ENCODE measurements around the gene GOLT1A. TPM values are rescaled to one million over a fixed set of nuclear protein-coding genes. Genes with fewer than 3 reads are reported as not detected.

Gene GOLT1A
- total RNA-seq, 1 donor from 2014 or later = 4.2 TPM

DNA sequence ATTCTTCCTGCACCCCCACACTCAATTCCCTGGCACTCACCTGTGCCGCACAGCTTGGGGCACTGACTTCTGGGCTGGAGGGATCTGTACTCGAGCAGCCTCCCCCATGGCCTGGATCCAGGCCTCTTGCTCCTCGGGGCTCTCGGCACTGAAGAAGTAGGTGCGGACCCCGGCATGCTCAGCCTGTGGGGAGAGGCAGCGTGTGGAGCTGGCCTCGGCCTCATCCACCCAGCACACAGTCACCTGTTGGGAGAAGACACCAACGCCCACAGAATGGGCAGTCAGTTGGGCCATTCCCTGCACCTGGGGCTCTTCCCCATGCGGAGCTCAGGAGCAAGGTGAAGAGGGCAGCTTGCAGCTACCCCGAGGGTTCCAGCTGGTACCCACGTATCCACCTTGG is 47.5 kb upstream of the GOLT1A start:
- H3K9me3 Mint-ChIP-seq (ENCODE audit: low read depth) = no peaks in the 10 kb centered on the region
- no peak overlapping the region for H3K4me3 Mint-ChIP-seq (ENCODE audit: low read depth)
- peaks cover 39% of the 10 kb centered on the region for H3K36me3 Mint-ChIP-seq (ENCODE audit: insufficient read depth)
- H3K27ac Mint-ChIP-seq = no peak overlapping the region
- no peaks in the 10 kb centered on the region for H3K27me3 Mint-ChIP-seq
- no peak for DNase-seq (ENCODE audit: low spot score, unreplicated experiment)
- peaks cover 19% of the 10 kb centered on the region for H3K4me1 Mint-ChIP-seq (ENCODE audit: low read depth)
- TF ChIP-seq, protein P1, sequence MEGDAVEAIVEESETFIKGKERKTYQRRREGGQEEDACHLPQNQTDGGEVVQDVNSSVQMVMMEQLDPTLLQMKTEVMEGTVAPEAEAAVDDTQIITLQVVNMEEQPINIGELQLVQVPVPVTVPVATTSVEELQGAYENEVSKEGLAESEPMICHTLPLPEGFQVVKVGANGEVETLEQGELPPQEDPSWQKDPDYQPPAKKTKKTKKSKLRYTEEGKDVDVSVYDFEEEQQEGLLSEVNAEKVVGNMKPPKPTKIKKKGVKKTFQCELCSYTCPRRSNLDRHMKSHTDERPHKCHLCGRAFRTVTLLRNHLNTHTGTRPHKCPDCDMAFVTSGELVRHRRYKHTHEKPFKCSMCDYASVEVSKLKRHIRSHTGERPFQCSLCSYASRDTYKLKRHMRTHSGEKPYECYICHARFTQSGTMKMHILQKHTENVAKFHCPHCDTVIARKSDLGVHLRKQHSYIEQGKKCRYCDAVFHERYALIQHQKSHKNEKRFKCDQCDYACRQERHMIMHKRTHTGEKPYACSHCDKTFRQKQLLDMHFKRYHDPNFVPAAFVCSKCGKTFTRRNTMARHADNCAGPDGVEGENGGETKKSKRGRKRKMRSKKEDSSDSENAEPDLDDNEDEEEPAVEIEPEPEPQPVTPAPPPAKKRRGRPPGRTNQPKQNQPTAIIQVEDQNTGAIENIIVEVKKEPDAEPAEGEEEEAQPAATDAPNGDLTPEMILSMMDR (IDR thresholded peaks at IDR 0.05; ENCODE audit: unreplicated experiment) = no peak

- TF ChIP-seq, protein P1 (IDR thresholded peaks at IDR 0.05; ENCODE audit: unreplicated experiment) = no peak
- Mint-ChIP-seq H3K36me3 (ENCODE audit: insufficient read depth) (peaks cover 39% of the 10 kb centered on the region), H3K4me1 (ENCODE audit: low read depth) (peaks cover 15% of the 10 kb centered on the region), H3K27ac (peak overlapping the region; percentile 47), H3K9me3 (ENCODE audit: low read depth) (no peaks in the 10 kb centered on the region), H3K4me3 (ENCODE audit: low read depth) (no peak overlapping the region), H3K27me3 (no peaks in the 10 kb centered on the region)
- DNase-seq (ENCODE audit: low spot score, unreplicated experiment) = no peak
Measured at GRCh38 chr1:204260601-204261197, 46.9 kb upstream of the GOLT1A start.

DNA sequence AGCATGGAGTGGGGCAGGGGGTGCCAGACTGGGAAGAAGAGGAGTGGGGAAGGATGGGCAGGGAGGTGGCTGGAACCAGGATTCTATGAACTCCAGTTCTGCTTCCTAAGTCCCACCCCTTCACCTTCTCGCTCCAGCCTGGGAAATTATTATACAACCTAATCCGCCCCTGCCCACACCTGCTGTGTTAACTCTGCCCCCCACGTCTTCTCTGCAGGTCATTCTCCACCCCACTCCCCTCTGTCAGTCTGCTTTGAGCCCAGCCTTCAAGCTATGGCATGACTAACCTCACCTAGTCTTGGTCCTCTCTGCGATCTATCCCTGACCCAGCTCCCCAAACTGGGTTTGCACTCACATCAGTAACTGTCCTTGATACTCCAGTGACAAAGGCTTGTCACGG is 46.0 kb upstream of the GOLT1A start:
- peaks cover 37% of the 10 kb centered on the region for H3K36me3 Mint-ChIP-seq (ENCODE audit: insufficient read depth)
- peak overlapping the region; percentile 53 for H3K27ac Mint-ChIP-seq
- no peak overlapping the region for H3K4me3 Mint-ChIP-seq (ENCODE audit: low read depth)
- no peaks in the 10 kb centered on the region for H3K27me3 Mint-ChIP-seq
- TF ChIP-seq, protein P1 (IDR thresholded peaks at IDR 0.05; ENCODE audit: unreplicated experiment) = no peak
- H3K4me1 Mint-ChIP-seq (ENCODE audit: low read depth) = peaks cover 14% of the 10 kb centered on the region
- no peaks in the 10 kb centered on the region for H3K9me3 Mint-ChIP-seq (ENCODE audit: low read depth)
- DNase-seq (ENCODE audit: low spot score, unreplicated experiment) = no peak

DNA sequence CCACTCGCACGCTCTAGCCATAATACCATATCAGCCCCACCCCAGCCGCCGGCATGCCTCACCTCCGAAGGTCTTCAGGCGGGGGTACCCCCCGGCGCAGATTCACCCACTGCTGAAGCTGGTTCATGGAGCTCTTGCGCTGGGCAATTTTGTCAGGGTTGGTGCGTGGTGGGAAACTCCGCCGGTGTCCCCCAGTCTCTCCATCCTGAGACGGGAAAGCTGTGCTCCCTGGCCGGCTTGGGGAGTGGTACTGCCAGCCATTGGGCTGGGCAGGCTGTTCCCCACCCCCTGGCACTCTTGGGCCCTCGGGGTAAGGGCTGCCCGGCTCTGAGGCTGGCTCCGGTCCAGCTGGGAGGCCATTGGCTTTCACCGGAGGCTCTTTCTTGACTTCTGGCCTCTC is 45.4 kb upstream of the GOLT1A start:
- TF ChIP-seq, protein P1 (IDR thresholded peaks at IDR 0.05; ENCODE audit: unreplicated experiment) = no peak
- Mint-ChIP-seq H3K36me3 (ENCODE audit: insufficient read depth) (peaks cover 36% of the 10 kb centered on the region), H3K27ac (no peak overlapping the region), H3K27me3 (no peaks in the 10 kb centered on the region), H3K9me3 (ENCODE audit: low read depth) (no peaks in the 10 kb centered on the region), H3K4me3 (ENCODE audit: low read depth) (no peak overlapping the region), H3K4me1 (ENCODE audit: low read depth) (peaks cover 14% of the 10 kb centered on the region)
- DNase-seq (ENCODE audit: low spot score, unreplicated experiment) = no peak

GRCh38 chr1:204258213-204259115 is 44.7 kb upstream of the GOLT1A start:
- Mint-ChIP-seq H3K36me3 (ENCODE audit: insufficient read depth) (peaks cover 28% of the 10 kb centered on the region), H3K27me3 (no peaks in the 10 kb centered on the region), H3K9me3 (ENCODE audit: low read depth) (no peaks in the 10 kb centered on the region), H3K4me3 (ENCODE audit: low read depth) (no peak overlapping the region), H3K27ac (peak overlapping the region; percentile 67), H3K4me1 (ENCODE audit: low read depth) (peaks cover 10% of the 10 kb centered on the region)
- TF ChIP-seq, protein P1 (IDR thresholded peaks at IDR 0.05; ENCODE audit: unreplicated experiment) = peak; percentile 84
- DNase-seq (ENCODE audit: low spot score, unreplicated experiment) = peak; percentile 41

All from progenitor cell of endocrine pancreas (in vitro differentiated cells).